OCI-LY1 (cell line): ENCODE measurements around the gene LSS.
"Not testable (repeated sequence)": the region's sequence is repeated elsewhere in the genome, so short reads cannot be mapped to it uniquely, and the experiment has no call there.

Experiments used
- H2AFZ ChIP-seq: fragments of 200-600 bp; sonication (generic), shearing (Covaris generic); 2 replicates; pipeline ENCODE4 v1.6.0; 2014; ENCODE audit warnings: antibody characterized with exemption, mild to moderate bottlenecking, low read length
- H3F3A ChIP-seq: fragments of 200-600 bp; sonication (generic), shearing (Covaris generic); 2 replicates; pipeline ENCODE4 v1.6.0; 2014; ENCODE audit warnings: mild to moderate bottlenecking, antibody characterized with exemption, low read length, moderate library complexity; ENCODE audit not compliant: insufficient read depth
- H3K27ac ChIP-seq: fragments of 200-600 bp; sonication (generic); 2 replicates; pipeline ENCODE4 v1.5.1; 2014; ENCODE audit warnings: low read length, mixed run types, mild to moderate bottlenecking, low read depth; ENCODE audit not compliant: poor library complexity, severe bottlenecking
- H3K27me3 ChIP-seq: fragments of 200-600 bp; sonication (generic); 2 replicates; pipeline ENCODE4 v1.6.0; 2014; ENCODE audit warnings: antibody characterized with exemption, mild to moderate bottlenecking, low read length, moderate library complexity; ENCODE audit not compliant: insufficient read depth
- H3K36me3 ChIP-seq: fragments of 200-600 bp; sonication (generic); 2 replicates; pipeline ENCODE4 v1.6.1; 2014; ENCODE audit warnings: mild to moderate bottlenecking, antibody characterized with exemption, low read length, moderate library complexity, mixed read lengths; ENCODE audit not compliant: insufficient read depth
- H3K4me1 ChIP-seq: fragments of 200-600 bp; sonication (generic); 2 replicates; pipeline ENCODE4 v1.5.1; 2014; ENCODE audit warnings: mild to moderate bottlenecking, low read length, moderate library complexity; ENCODE audit not compliant: insufficient read depth, severe bottlenecking
- H3K4me2 ChIP-seq: fragments of 200-600 bp; sonication (generic), shearing (Covaris generic); 2 replicates; pipeline ENCODE4 v1.6.1; 2014; ENCODE audit warnings: low read length
- H3K4me3 ChIP-seq: fragments of 200-600 bp; sonication (generic); 2 replicates; pipeline ENCODE4 v1.5.1; 2014; ENCODE audit warnings: low read length, low read depth, mild to moderate bottlenecking, mixed read lengths; ENCODE audit not compliant: poor library complexity, severe bottlenecking
- H3K79me2 ChIP-seq: fragments of 200-600 bp; shearing (Covaris generic); 2 replicates; pipeline ENCODE4 v1.6.1; 2016; ENCODE audit warnings: mixed run types, low read length, mixed read lengths; ENCODE audit not compliant: insufficient read depth
- H3K9ac ChIP-seq: fragments of 200-600 bp; sonication (generic), shearing (Covaris generic); 2 replicates; pipeline ENCODE4 v1.6.1; 2014; ENCODE audit warnings: mild to moderate bottlenecking, low read length, mixed read lengths
- H3K9me2 ChIP-seq: fragments of 200-600 bp; sonication (generic), shearing (Covaris generic); 2 replicates; pipeline ENCODE4 v1.6.1; 2014; ENCODE audit warnings: low read depth, mild to moderate bottlenecking, low read length, mixed read lengths
- H3K9me3 ChIP-seq: fragments of 200-600 bp; shearing (Covaris generic); 2 replicates; pipeline ENCODE4 v1.6.1; 2014; ENCODE audit warnings: low read length, mixed read lengths
- H4K20me1 ChIP-seq: fragments of 200-600 bp; sonication (generic), shearing (Covaris generic); 2 replicates; pipeline ENCODE4 v1.6.0; 2016; ENCODE audit warnings: mild to moderate bottlenecking, low read length; ENCODE audit not compliant: insufficient read depth
- CTCF ChIP-seq: fragments of 200-600 bp; sonication (generic), shearing (Covaris generic); IDR thresholded peaks from 2 replicates; pipeline ENCODE4 v1.5.1; 2017; ENCODE audit warnings: mild to moderate bottlenecking, antibody characterized with exemption, low read length, moderate library complexity, mixed read lengths
- EZH2 ChIP-seq: fragments of 200-600 bp; sonication (generic), shearing (Covaris generic); IDR thresholded peaks from 2 replicates; pipeline ENCODE4 v1.8.0; 2017; ENCODE audit warnings: borderline replicate concordance, mixed run types, mild to moderate bottlenecking, antibody characterized with exemption, low read length, moderate library complexity, mixed read lengths

LSS gene

GRCh38 chr21:46226920-46227599 is 1.5 kb downstream of the LSS start:
- Histone ChIP-seq H3K27ac (peak overlapping the region; percentile 68), H3K36me3 (peaks cover 42% of the 10 kb centered on the region), H3K9ac (peak overlapping the region; percentile 94), H3K27me3 (no peaks in the 10 kb centered on the region), H3K4me2 (peak overlapping the region; percentile 87), H2AFZ (no peak overlapping the region), H3K9me2 (no peaks in the 10 kb centered on the region), H3K4me3 (peak overlapping the region; percentile 99), H3K9me3 (no peaks in the 10 kb centered on the region), H3K79me2 (peaks cover 18% of the 10 kb centered on the region; the same call in 1 of the 2 replicates), H4K20me1 (no peaks in the 10 kb centered on the region), H3F3A (no peaks in the 10 kb centered on the region), H3K4me1 (peaks cover 49% of the 10 kb centered on the region)
- TF ChIP-seq CTCF, result no peak
- TF ChIP-seq EZH2, result no peak

- peaks cover 47% of the 10 kb centered on the region for H3K4me1 ChIP-seq
- H4K20me1 ChIP-seq, result no peaks in the 10 kb centered on the region
- peak overlapping the region; percentile 99 for H3K4me3 ChIP-seq
- TF ChIP-seq EZH2 (no peak), CTCF (no peak)
- H3K4me2 ChIP-seq, result peak overlapping the region; percentile 87
- H3K9me3 ChIP-seq, result no peaks in the 10 kb centered on the region
- H3K79me2 ChIP-seq, result peaks cover 18% of the 10 kb centered on the region; the same call in 1 of the 2 replicates
- peak overlapping the region; percentile 94; the same call in 1 of the 2 replicates for H3K9ac ChIP-seq
- H3F3A ChIP-seq, result no peaks in the 10 kb centered on the region
- no peaks in the 10 kb centered on the region for H3K27me3 ChIP-seq
- H3K36me3 ChIP-seq, result peaks cover 42% of the 10 kb centered on the region
- H2AFZ ChIP-seq, result no peak overlapping the region
- H3K9me2 ChIP-seq, result no peaks in the 10 kb centered on the region
- peak overlapping the region; percentile 68 for H3K27ac ChIP-seq
Observed at GRCh38 chr21:46226146-46226545, 2.4 kb downstream of the LSS start.

GRCh38 chr21:46223661-46224060 is 4.9 kb downstream of the LSS start:
- not testable (repeated sequence) for H3K4me2 ChIP-seq, H3K9ac ChIP-seq, H3K27ac ChIP-seq, H3K4me3 ChIP-seq, H3F3A ChIP-seq, H3K9me3 ChIP-seq, H3K9me2 ChIP-seq, H3K27me3 ChIP-seq, H4K20me1 ChIP-seq, H2AFZ ChIP-seq
- Histone ChIP-seq H3K4me1 (peaks cover 31% of the 10 kb centered on the region), H3K79me2 (peaks cover 18% of the 10 kb centered on the region; the same call in 1 of the 2 replicates), H3K36me3 (peaks cover 51% of the 10 kb centered on the region)

- H3K4me2 ChIP-seq, result no peak overlapping the region
- TF ChIP-seq EZH2, result no peak
- TF ChIP-seq CTCF, result no peak
- no peaks in the 10 kb centered on the region for H3K9me2 ChIP-seq
- H3K27ac ChIP-seq, result no peak overlapping the region
- H3K9ac ChIP-seq, result no peak overlapping the region
- H3K9me3 ChIP-seq, result no peaks in the 10 kb centered on the region
- H2AFZ ChIP-seq, result no peak overlapping the region
- peaks cover 51% of the 10 kb centered on the region for H3K36me3 ChIP-seq
- H3K27me3 ChIP-seq, result no peaks in the 10 kb centered on the region
- H3K79me2 ChIP-seq, result peaks cover 18% of the 10 kb centered on the region; the same call in 1 of the 2 replicates
- H3F3A ChIP-seq, result no peaks in the 10 kb centered on the region
- no peaks in the 10 kb centered on the region for H4K20me1 ChIP-seq
- H3K4me3 ChIP-seq, result no peak overlapping the region
- peaks cover 31% of the 10 kb centered on the region for H3K4me1 ChIP-seq
Observed at GRCh38 chr21:46223217-46223616, 5.4 kb downstream of the LSS start.
